GM19468 (cell line): ENCODE measurements around the gene GNA12.
A peak's percentile ranks its signal among the peaks of the same experiment; 100 is the strongest.

Source experiments
- ATAC-seq: cut with Tn5 transposase; IDR thresholded peaks from one replicate; pipeline ENCODE4 v1.9.1; 2021; ENCODE audit warnings: mild to moderate bottlenecking, moderate library complexity, moderate number of reproducible peaks; ENCODE audit not compliant: unreplicated experiment; ENCODE audit errors: extremely low read depth

Gene GNA12

GRCh38 chr7:2721842-2722241, 122.3 kb downstream of the GNA12 start:
- no peak for ATAC-seq

- no peak for ATAC-seq
Observed at GRCh38 chr7:2720024-2720423, 124.1 kb downstream of the GNA12 start.

GRCh38 chr7:2719007-2719406, 125.1 kb downstream of the GNA12 start:
- no peak for ATAC-seq

- ATAC-seq: no peak
Observed at GRCh38 chr7:2718296-2718965, 125.7 kb downstream of the GNA12 start.

- no peak for ATAC-seq
Observed at GRCh38 chr7:2717293-2718261, 126.5 kb downstream of the GNA12 start.

- no peak for ATAC-seq
Observed at GRCh38 chr7:2716906-2717292, 127.2 kb downstream of the GNA12 start.

- no peak for ATAC-seq
Observed at GRCh38 chr7:2716488-2716887, 127.6 kb downstream of the GNA12 start.

GRCh38 chr7:2715341-2716231, 128.5 kb downstream of the GNA12 start:
- no peak for ATAC-seq

GRCh38 chr7:2714636-2715035, 129.5 kb downstream of the GNA12 start:
- ATAC-seq: no peak

- ATAC-seq: no peak
Observed at GRCh38 chr7:2713978-2714377, 130.1 kb downstream of the GNA12 start.

GRCh38 chr7:2713370-2713769, 130.7 kb downstream of the GNA12 start:
- no peak for ATAC-seq

- ATAC-seq: no peak
Observed at GRCh38 chr7:2711895-2712675, 132.0 kb downstream of the GNA12 start.

- no peak for ATAC-seq
Observed at GRCh38 chr7:2710901-2711551, 133.1 kb downstream of the GNA12 start.

- ATAC-seq: no peak
Observed at GRCh38 chr7:2710286-2710655, 133.8 kb downstream of the GNA12 start.

- ATAC-seq: peak; percentile 55
Observed at GRCh38 chr7:2709553-2710285, 134.4 kb downstream of the GNA12 start.

GRCh38 chr7:2708547-2709310, 135.4 kb downstream of the GNA12 start:
- no peak for ATAC-seq

- ATAC-seq: no peak
Observed at GRCh38 chr7:2708041-2708440, 136.1 kb downstream of the GNA12 start.

GRCh38 chr7:2707481-2707880, 136.6 kb downstream of the GNA12 start:
- no peak for ATAC-seq
